ENCODE results near the gene ZNF444. TPM values are rescaled to one million over a fixed set of nuclear protein-coding genes. Genes with fewer than 3 reads are reported as not detected.

Gene ZNF444
- total and polyA plus RNA-seq, 2 of the 4 experiments (the other 2 are of a cell fraction): 2.5 to 20.3 TPM

- TF ChIP-seq FOS (IDR thresholded peaks at IDR 0.05; ENCODE audit: low read depth, low read length): no peak
Measured at GRCh38 chr19:56125806-56126590, 15.1 kb upstream of the ZNF444 start (continued).

DNA sequence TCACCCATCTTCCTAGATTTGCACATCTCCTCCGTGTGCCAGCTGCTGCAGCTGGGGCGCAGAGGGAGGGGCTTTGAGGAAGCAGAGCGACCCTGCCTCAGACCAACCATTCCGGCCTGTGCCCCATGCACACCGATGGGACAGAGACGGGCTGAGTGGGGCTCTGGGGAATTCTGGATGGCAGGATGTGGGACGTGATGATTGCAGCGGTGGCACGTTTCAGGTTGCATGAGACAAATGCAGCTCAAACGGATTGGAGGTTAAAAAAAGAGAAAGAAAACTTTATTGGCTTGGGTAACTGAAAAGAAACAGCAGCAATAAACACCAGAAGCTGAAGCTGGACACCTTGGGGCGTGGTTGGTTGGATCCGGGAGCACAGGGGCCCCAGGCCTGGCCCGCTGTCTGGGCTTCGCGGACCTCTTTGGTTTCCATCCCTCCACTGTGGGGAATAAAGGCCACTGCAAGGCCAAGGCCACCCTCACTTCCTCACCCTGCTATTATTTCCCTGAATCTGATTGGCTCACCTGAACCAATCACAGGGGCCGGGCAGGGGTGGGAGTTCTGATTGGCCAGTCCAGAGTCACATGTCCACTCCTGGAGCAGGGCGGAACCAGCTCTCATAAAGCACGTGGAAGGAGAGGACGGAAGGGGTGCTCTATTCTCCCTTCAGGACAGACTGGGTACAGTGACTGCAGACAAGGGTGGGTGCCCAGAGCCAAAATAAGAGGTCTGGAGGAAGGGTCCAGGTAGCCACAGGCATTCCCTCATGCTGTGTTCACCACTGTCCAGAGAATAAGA is 13.9 kb upstream of the ZNF444 start:
- H3K23ac ChIP-seq (ENCODE audit: low read depth, low read length): no peak overlapping the region
- no peaks in the 10 kb centered on the region for H3K36me3 ChIP-seq (ENCODE audit: control insufficient read depth, insufficient read depth, low read length)
- no peak overlapping the region for H2AK5ac ChIP-seq (ENCODE audit: low read depth, low read length)
- intact Hi-C loops (cut with micrococcal nuclease) (no loop called here), in situ Hi-C loops (cut with MboI; ENCODE audit: low sequenced_read_pairs) (loop anchor here (25.0 kb wide), 2 partner anchors 440 to 1665 kb away; partner anchors contain the start of genes CDC42EP5, EPN1 and LENG9), dilution Hi-C loops (cut with HindIII; ENCODE audit: low sequenced_read_pairs, unreplicated experiment) (no loop called here)
- CTCF ChIA-PET: interaction anchor here (0.7 kb wide), 1 partner anchor 8 kb away, joined by 3 read pairs; no protein-coding TSS in a partner anchor
- H4K91ac ChIP-seq (ENCODE audit: insufficient read depth, low read depth, low read length): no peak overlapping the region
- no peak overlapping the region for H2BK15ac ChIP-seq (ENCODE audit: low read depth, low read length)
- no peak overlapping the region for H2BK20ac ChIP-seq (ENCODE audit: low read depth, low read length)
- no peaks in the 10 kb centered on the region for H3K79me1 ChIP-seq (ENCODE audit: low read depth in 1 of 2, low read length in 2 of 2)
- no peak for TF ChIP-seq SMC3 (IDR thresholded peaks at IDR 0.05; ENCODE audit: low read depth, low read length)
- H3K4ac ChIP-seq (ENCODE audit: low read depth, low read length): no peak overlapping the region
- H4K5ac ChIP-seq (ENCODE audit: low read depth, low read length): no peak overlapping the region
- no peak for DNase-seq
- no peak overlapping the region for H3K4me2 ChIP-seq (ENCODE audit: low read depth, low read length)
- H3K9ac ChIP-seq (ENCODE audit: low read depth, low read length): no peak overlapping the region
- no peak overlapping the region for H3K18ac ChIP-seq (ENCODE audit: low read depth, low read length)
- no peaks in the 10 kb centered on the region for H3K27me3 ChIP-seq (ENCODE audit: control insufficient read depth, insufficient read depth, low read length)
- WGBS, 2 experiments (ENCODE audit: extremely low coverage in 2 of 2, insufficient read length in 1 of 2): 88% methylated on average over 5 of the region's 19 CpGs; no CpG with 5 or more reads in 1 of the 2 experiments
- no peak overlapping the region for H4K8ac ChIP-seq (ENCODE audit: low read depth in 2 of 2, low read length in 2 of 2)
- H3K27ac ChIP-seq (ENCODE audit: insufficient read depth, low read length): no peak overlapping the region
- H3K9me3 ChIP-seq (ENCODE audit: control insufficient read depth, insufficient read depth, low read length): no peaks in the 10 kb centered on the region
- no peak overlapping the region for H3K14ac ChIP-seq (replicated peaks; ENCODE audit: low read depth, low read length)
- H3K9me1 ChIP-seq (ENCODE audit: insufficient read depth, low read length): no peaks in the 10 kb centered on the region; the same call in 1 of the 2 replicates
- H2BK120ac ChIP-seq (ENCODE audit: low read depth, low read length): no peak overlapping the region
- no TSS peak for BruUV-seq (replicated peaks)
- H2BK5ac ChIP-seq (ENCODE audit: low read depth, low read length, poor library complexity, severe bottlenecking): no peak overlapping the region
- no peak overlapping the region for H2AFZ ChIP-seq (replicated peaks; ENCODE audit: low read length, poor library complexity)
- ATAC-seq (ENCODE audit: low read depth): no peak
- H4K20me1 ChIP-seq (ENCODE audit: insufficient read depth, low read length): no peaks in the 10 kb centered on the region
- H2AK9ac ChIP-seq (replicated peaks; ENCODE audit: low read depth, low read length, poor library complexity): no peak overlapping the region
- no peak overlapping the region for H3K4me3 ChIP-seq (ENCODE audit: insufficient read depth, low read depth, low read length)
- POLR2A ChIA-PET (ENCODE audit: unreplicated experiment): no interaction called here
- H3K56ac ChIP-seq (ENCODE audit: extremely low read depth, insufficient read depth, low read length): no peak overlapping the region
- peaks cover 2% of the 10 kb centered on the region; the same call in 1 of the 2 replicates for H3K4me1 ChIP-seq (ENCODE audit: control insufficient read depth, insufficient read depth, low read length)
